H1 (cell line): ENCODE data around the gene RNF214. TPM values are rescaled to one million over a fixed set of nuclear protein-coding genes. Genes with fewer than 3 reads are reported as not detected.

Experiments
- CBX8 ChIP-seq: fragments of 300-800, 300-1000 bp; sonication (generic); IDR thresholded peaks from 2 replicates; pipeline ENCODE4 v1.7.1; 2016; ENCODE audit warnings: low read depth, low read length, borderline replicate concordance
- CHD1 ChIP-seq: IDR thresholded peaks from 2 replicates; pipeline ENCODE4 v1.6.1; 2012; ENCODE audit warnings: low read depth, low read length, improper control_type of control experiment
- CHD7 ChIP-seq: fragments of 300-600 bp; sonication (generic); IDR thresholded peaks from 2 replicates; pipeline ENCODE4 v1.7.1; 2012; ENCODE audit warnings: low read length, moderate library complexity, mild to moderate bottlenecking, inconsistent platforms; ENCODE audit not compliant: insufficient replicate concordance
- CTBP2 ChIP-seq: IDR thresholded peaks from 2 replicates; pipeline ENCODE4 v1.7.0; 2011; ENCODE audit warnings: borderline replicate concordance, mild to moderate bottlenecking, moderate library complexity, mixed read lengths, low read length; ENCODE audit not compliant: insufficient read depth, insufficient read length
- HDAC2 ChIP-seq, 2 experiments: fragments of 300-600 bp in 1 of 2; sonication (generic) in 1 of 2; IDR thresholded peaks; 2 replicates each; pipeline ENCODE4 v1.6.1; 2011 to 2012; ENCODE audit warnings: low read depth in 2 of 2, low read length in 2 of 2, mild to moderate bottlenecking in 2 of 2, moderate library complexity in 2 of 2, borderline replicate concordance in 1 of 2, inconsistent platforms in 1 of 2
- POLR2AphosphoS5 ChIP-seq: IDR thresholded peaks from 2 replicates; pipeline ENCODE4 v1.6.1; 2011; ENCODE audit warnings: low read depth, low read length
- RXRA ChIP-seq: IDR thresholded peaks from 2 replicates; pipeline ENCODE4 v1.6.1; 2011; ENCODE audit warnings: low read depth, mild to moderate bottlenecking, low read length, moderate library complexity; ENCODE audit not compliant: insufficient read depth
- SAP30 ChIP-seq: fragments of 300-600 bp; sonication (generic); IDR thresholded peaks from 2 replicates; pipeline ENCODE4 v1.7.1; 2012; ENCODE audit warnings: low read length, moderate library complexity, mild to moderate bottlenecking, inconsistent platforms; ENCODE audit not compliant: insufficient read depth, insufficient replicate concordance
- SIN3A ChIP-seq, 2 experiments: IDR thresholded peaks in 1 of 2; conservative IDR thresholded peaks in 1 of 2; 2 replicates each; pipeline ENCODE4 v1.6.1; 2011 to 2012; ENCODE audit warnings: low read length in 2 of 2, improper control_type of control experiment in 1 of 2, low read depth in 1 of 2, mild to moderate bottlenecking in 1 of 2
- TAF1 ChIP-seq: IDR thresholded peaks from 2 replicates; pipeline ENCODE4 v1.6.1; 2011; ENCODE audit warnings: mild to moderate bottlenecking, low read depth, low read length
- polyA plus RNA-seq, 7 experiments: library from polyadenylated mRNA; depleted of rRNA in 3 of 7; stranded (reverse) in 5 of 7; unstranded in 2 of 7; fragments of >200 nt in 5 of 7; fragments of 200-250 nt in 2 of 7; gene quantifications; 1 replicate in 5 of 7; 2 replicates in 1 of 7; 4 replicates in 1 of 7; pipeline versions ENCODE4 v1.2.1 to v1.2.3, GENCODE V29; 2011 to 2013; ENCODE audit warnings: missing spikeins in 2 of 7, mixed read lengths in 2 of 7
- total RNA-seq: library from RNA; stranded (reverse); fragmentation: NEBNext Ultra II Directional; extraction: Animal tissue kit (Norgen Biotek cat#: 25700); gene quantifications from 2 replicates; pipeline ENCODE4 v1.2.1, GENCODE V29; 2021

Gene RNF214
- total and polyA plus RNA-seq, 2 of the 8 experiments (the other 6 are each of a cell fraction or from before 2014, with no cell fraction given) = 34.9 to 35.6 TPM

DNA sequence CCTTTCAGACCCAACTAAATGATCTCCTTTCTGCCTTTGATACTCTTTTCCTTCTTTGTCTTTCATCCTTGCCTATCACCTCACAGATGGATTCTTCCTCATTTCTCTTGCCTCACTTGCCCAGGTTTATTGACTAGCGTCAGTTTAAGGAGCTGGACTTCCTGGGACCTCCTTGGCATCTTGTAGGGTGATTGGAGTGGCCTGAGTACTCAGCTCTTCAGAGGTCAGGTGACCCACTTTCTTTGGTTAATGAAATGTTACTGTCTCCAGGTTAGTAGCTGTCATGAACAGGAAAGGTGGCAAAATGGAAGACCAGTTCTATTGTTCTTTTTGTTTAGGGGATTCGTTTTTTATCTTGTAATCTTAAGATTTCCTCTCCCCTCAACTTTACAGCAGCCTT, 54.1 kb downstream of the RNF214 start (continued):
- no peak for TF ChIP-seq CHD7
- TF ChIP-seq CBX8 = no peak
- no peak for TF ChIP-seq CHD1
- TF ChIP-seq TAF1 = no peak
- no peak for TF ChIP-seq HDAC2 (IDR thresholded peaks at IDR 0.05; ENCODE audit: borderline replicate concordance in 1 of 2, low read depth in 2 of 2, low read length in 2 of 2)
- no peak for TF ChIP-seq SIN3A (conservative IDR thresholded peaks at IDR 0.05 in 1 of 2, IDR thresholded peaks at IDR 0.05 in 1 of 2; ENCODE audit: low read depth in 1 of 2, low read length in 2 of 2)
- no peak for TF ChIP-seq POLR2AphosphoS5
- TF ChIP-seq CTBP2 = no peak
- TF ChIP-seq RXRA = no peak
- no peak for TF ChIP-seq SAP30
- TF ChIP-seq, all 59 proteins: peak for 0
